SH-SY5Y (cell line): ENCODE measurements around the gene DGKK.

ENCODE experiments used
- GATA2 ChIP-seq: IDR thresholded peaks from 2 replicates; pipeline ENCODE4 v1.6.1; 2011; ENCODE audit warnings: mild to moderate bottlenecking, low read depth, low read length
- GATA3 ChIP-seq: IDR thresholded peaks from 2 replicates; pipeline ENCODE4 v1.6.1; 2011; ENCODE audit warnings: low read depth, mild to moderate bottlenecking, low read length, moderate library complexity

DNA sequence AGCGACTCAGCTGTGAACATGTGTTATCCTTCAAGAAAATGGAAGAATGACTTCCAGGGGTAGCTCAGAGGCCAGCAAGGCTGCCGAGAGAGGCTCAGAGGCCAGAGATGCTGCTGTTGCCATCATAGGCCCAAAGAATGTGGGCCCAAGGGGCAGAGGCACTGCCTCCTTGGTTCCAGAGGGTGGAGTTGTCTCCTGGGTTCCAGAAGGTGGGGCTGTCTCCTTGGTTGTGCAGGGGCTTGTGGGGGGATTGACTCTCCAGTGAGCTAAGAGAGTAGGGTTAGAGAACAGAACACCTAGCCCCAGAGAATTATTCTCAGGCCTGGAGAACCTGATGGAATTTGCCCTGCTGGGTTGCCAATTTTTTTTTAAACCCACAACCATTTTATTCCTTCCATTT lies 62.6 kb downstream of the DGKK start:
- TF ChIP-seq GATA2 (no peak), GATA3 (no peak)
